ENCODE measurements around the gene ZBED2.
"Not testable (repeated sequence)": the region's sequence is repeated elsewhere in the genome, so short reads cannot be mapped to it uniquely, and the experiment has no call there.

The ZBED2 gene

DNA sequence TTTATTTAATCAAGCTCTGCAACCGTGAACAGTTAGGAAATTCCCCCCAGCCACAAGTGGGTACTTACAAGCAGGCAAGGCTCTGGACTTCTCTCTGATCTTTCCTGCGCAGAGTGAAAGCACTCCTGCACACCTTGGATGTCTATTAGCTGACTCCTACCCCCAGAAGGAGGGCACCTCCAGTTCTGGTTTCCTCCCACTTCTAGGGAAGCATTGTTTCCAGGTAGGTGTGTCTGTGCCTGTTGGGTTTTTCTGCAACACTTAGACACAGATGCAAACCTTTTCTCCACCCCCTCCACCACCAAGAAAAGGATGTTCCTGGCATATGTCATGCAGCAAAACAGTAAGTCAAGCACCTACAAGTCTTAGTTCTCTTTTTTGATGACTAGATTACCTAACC, at the start of gene ZBED2:
TSS of gene ZBED2 (minus strand) at position 115 of the 400 bp plus-strand sequence. CDS start 1,145 bp downstream, outside the sequence.
- TF ChIP-seq, protein P1, sequence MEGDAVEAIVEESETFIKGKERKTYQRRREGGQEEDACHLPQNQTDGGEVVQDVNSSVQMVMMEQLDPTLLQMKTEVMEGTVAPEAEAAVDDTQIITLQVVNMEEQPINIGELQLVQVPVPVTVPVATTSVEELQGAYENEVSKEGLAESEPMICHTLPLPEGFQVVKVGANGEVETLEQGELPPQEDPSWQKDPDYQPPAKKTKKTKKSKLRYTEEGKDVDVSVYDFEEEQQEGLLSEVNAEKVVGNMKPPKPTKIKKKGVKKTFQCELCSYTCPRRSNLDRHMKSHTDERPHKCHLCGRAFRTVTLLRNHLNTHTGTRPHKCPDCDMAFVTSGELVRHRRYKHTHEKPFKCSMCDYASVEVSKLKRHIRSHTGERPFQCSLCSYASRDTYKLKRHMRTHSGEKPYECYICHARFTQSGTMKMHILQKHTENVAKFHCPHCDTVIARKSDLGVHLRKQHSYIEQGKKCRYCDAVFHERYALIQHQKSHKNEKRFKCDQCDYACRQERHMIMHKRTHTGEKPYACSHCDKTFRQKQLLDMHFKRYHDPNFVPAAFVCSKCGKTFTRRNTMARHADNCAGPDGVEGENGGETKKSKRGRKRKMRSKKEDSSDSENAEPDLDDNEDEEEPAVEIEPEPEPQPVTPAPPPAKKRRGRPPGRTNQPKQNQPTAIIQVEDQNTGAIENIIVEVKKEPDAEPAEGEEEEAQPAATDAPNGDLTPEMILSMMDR (IDR thresholded peaks at IDR 0.05; ENCODE audit: low read depth, low read length, missing control alignments): no peak
- no peak for DNase-seq (ENCODE audit: extremely low read depth, low read depth)
- no peak within 1 kb of the TSS for H3K4me3 ChIP-seq (replicated peaks; ENCODE audit: low read depth, low read length)

- no peak overlapping the region for H3K4me3 ChIP-seq (replicated peaks; ENCODE audit: low read depth, low read length)
- TF ChIP-seq, protein P1 (IDR thresholded peaks at IDR 0.05; ENCODE audit: low read depth, low read length, missing control alignments): no peak
- no peak for DNase-seq (ENCODE audit: extremely low read depth, low read depth)
Observed at GRCh38 chr3:111639316-111639715, 44.2 kb upstream of the ZBED2 start.

GRCh38 chr3:111636366-111636885, 41.3 kb upstream of the ZBED2 start:
- TF ChIP-seq, protein P1 (IDR thresholded peaks at IDR 0.05; ENCODE audit: low read depth, low read length, missing control alignments): no peak
- no peak overlapping the region for H3K4me3 ChIP-seq (replicated peaks; ENCODE audit: low read depth, low read length)
- no peak for DNase-seq (ENCODE audit: extremely low read depth, low read depth)

GRCh38 chr3:111635403-111635802, 40.3 kb upstream of the ZBED2 start:
- H3K4me3 ChIP-seq (replicated peaks; ENCODE audit: low read depth, low read length): no peak overlapping the region
- DNase-seq (ENCODE audit: extremely low read depth, low read depth): no peak
- TF ChIP-seq, protein P1 (IDR thresholded peaks at IDR 0.05; ENCODE audit: low read depth, low read length, missing control alignments): no peak

DNA sequence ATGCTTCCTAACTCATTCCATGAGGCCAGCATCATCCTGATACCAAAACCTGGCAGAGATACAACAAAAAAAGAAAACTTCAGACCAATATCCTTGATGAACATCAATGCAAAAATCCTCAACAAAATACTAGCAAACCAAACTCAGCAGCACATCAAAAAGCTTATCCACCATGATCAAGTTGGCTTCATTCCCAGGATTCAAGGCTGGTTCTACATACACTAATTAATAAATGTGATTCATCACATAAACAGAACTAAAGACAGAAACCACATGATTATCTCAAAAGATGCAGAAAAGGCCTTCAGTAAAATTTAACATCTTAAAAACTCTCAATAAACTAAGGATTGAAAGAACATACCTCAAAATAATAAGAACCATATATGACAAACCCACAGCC, 35.5 kb upstream of the ZBED2 start:
- not testable (repeated sequence) for DNase-seq (ENCODE audit: extremely low read depth, low read depth); H3K4me3 ChIP-seq (replicated peaks; ENCODE audit: low read depth, low read length)

DNA sequence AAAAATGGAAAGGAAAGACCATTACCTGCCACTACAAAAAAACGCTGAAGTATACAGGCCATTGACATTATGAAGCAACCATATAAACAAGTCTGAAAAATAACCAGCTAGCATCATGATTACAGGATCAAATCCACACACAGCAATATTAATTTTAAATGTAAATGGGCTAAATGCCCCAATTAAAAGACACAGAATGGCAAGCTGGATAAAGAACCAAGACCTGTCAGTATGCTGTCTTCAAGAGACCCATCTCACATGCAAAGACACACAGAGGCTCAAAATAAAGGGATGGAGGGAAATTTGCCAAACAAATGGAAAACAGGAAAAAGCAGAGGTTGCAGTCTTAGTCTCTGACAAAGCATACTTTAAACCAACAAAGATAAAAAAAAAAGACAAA, 33.9 kb upstream of the ZBED2 start:
- DNase-seq (ENCODE audit: extremely low read depth, low read depth); H3K4me3 ChIP-seq (replicated peaks; ENCODE audit: low read depth, low read length): not testable (repeated sequence)

- DNase-seq (ENCODE audit: extremely low read depth, low read depth): no peak
- no peak overlapping the region for H3K4me3 ChIP-seq (replicated peaks; ENCODE audit: low read depth, low read length)
- TF ChIP-seq, protein P1 (IDR thresholded peaks at IDR 0.05; ENCODE audit: low read depth, low read length, missing control alignments): no peak
Observed at GRCh38 chr3:111627092-111627491, 31.9 kb upstream of the ZBED2 start.

- no peak for DNase-seq (ENCODE audit: extremely low read depth, low read depth)
- TF ChIP-seq, protein P1 (IDR thresholded peaks at IDR 0.05; ENCODE audit: low read depth, low read length, missing control alignments): peak; percentile 63
- H3K4me3 ChIP-seq (replicated peaks; ENCODE audit: low read depth, low read length): no peak overlapping the region
Observed at GRCh38 chr3:111621535-111621934, 26.4 kb upstream of the ZBED2 start.

Data from HFF-Myc (cell line).